Panc1 (cell line): ENCODE results near the gene PPT2. TPM values are rescaled to one million over a fixed set of nuclear protein-coding genes. Genes with fewer than 3 reads are reported as not detected.

Source experiments
- ATAC-seq: fragments of 200-7000 bp; cut with Tn5 transposase; 2 replicates; pipeline ENCODE4 v1.9.1; 2020; ENCODE audit warnings: mild to moderate bottlenecking, moderate library complexity
- BruUV-seq: library from RNA; stranded (reverse); fragments of 400-500 nt; replicated peaks from 2 replicates; lab custom pipeline; 2021; lab: Mats Ljungman, UMichigan
- CTCF ChIA-PET: fragments of 300-600 bp; sonication (Branson Sonifier 250); formaldehyde crosslinking; loops from one replicate; lab custom pipeline; 2022; ENCODE audit warnings: antibody characterized with exemption; lab: Charles Lee
- POLR2A ChIA-PET: fragments of 300-600 bp; sonication (Branson Sonifier 250); formaldehyde crosslinking; loops from one replicate; lab custom pipeline; 2022; ENCODE audit warnings: antibody characterized with exemption; lab: Charles Lee
- DNase-seq: peaks from one replicate; pipeline ENCODE4 v3.0.0-alpha.2; 2010; ENCODE audit warnings: low read depth, low spot score
- H3K27ac ChIP-seq: 2 replicates; pipeline ENCODE4 v1.5.1; 2011; ENCODE audit warnings: mild to moderate bottlenecking, low read length, inconsistent platforms
- H3K27me3 ChIP-seq: fragments of 200-500 bp; sonication (Bioruptor generic); 2 replicates; pipeline ENCODE4 v1.6.0; 2014; ENCODE audit warnings: low read length, inconsistent platforms; ENCODE audit not compliant: control insufficient read depth, insufficient read depth
- H3K36me3 ChIP-seq: fragments of 200-500 bp; sonication (Bioruptor generic); 2 replicates; pipeline ENCODE4 v1.5.1; 2014; ENCODE audit warnings: inconsistent platforms, mild to moderate bottlenecking, low read length, moderate library complexity; ENCODE audit not compliant: control insufficient read depth, insufficient read depth
- H3K4me1 ChIP-seq: 2 replicates; pipeline ENCODE4 v1.5.1; 2011; ENCODE audit warnings: inconsistent platforms, mild to moderate bottlenecking, low read length, moderate library complexity; ENCODE audit not compliant: control insufficient read depth, insufficient read depth
- H3K4me3 ChIP-seq, 2 experiments: 2 replicates each; pipeline ENCODE4 v1.5.1; 2011 to 2012; ENCODE audit warnings: low read depth in 2 of 2, low read length in 2 of 2, mild to moderate bottlenecking in 2 of 2, inconsistent platforms in 1 of 2, moderate library complexity in 1 of 2
- H3K9me3 ChIP-seq: fragments of 200-500 bp; sonication (Bioruptor generic); 2 replicates; pipeline ENCODE4 v1.5.1; 2014; ENCODE audit warnings: low read depth, mild to moderate bottlenecking, inconsistent platforms, low read length, moderate library complexity; ENCODE audit not compliant: control insufficient read depth, insufficient read depth
- POLR2AphosphoS5 ChIP-seq: IDR thresholded peaks from 2 replicates; pipeline ENCODE4 v1.6.1; 2012; ENCODE audit warnings: mild to moderate bottlenecking, low read depth, low read length, moderate library complexity
- SIN3A ChIP-seq: IDR thresholded peaks from 2 replicates; pipeline ENCODE4 v1.6.1; 2012; ENCODE audit warnings: low read depth, mild to moderate bottlenecking, low read length, moderate library complexity, borderline replicate concordance; ENCODE audit not compliant: insufficient read depth
- TCF7L2 ChIP-seq: IDR thresholded peaks from 2 replicates; pipeline ENCODE4 v1.6.1; 2011; ENCODE audit warnings: mild to moderate bottlenecking, low read depth, low read length, inconsistent platforms
- in situ Hi-C: cut with HindIII; loops from 2 replicates; pipeline ENCODE4 v1.10.0; 2016; ENCODE audit warnings: low sequenced_read_pairs, low pct_unique_long_range_greater_than_20kb
- intact Hi-C: fragments of 100-400 bp; cut with micrococcal nuclease; formaldehyde crosslinking; loops from one replicate; pipeline ENCODE4 v1.10.0; 2022; ENCODE audit not compliant: unreplicated experiment
- total RNA-seq: library from RNA; stranded (reverse); gene quantifications from one replicate; pipeline ENCODE4 v1.2.1, GENCODE V29; 2021; ENCODE audit not compliant: unreplicated experiment
- TF ChIP-seq, protein P1 (sequence below), 2 experiments: IDR thresholded peaks; 2 replicates each; pipeline ENCODE4 v1.6.1; 2011 to 2012; ENCODE audit warnings: low read depth in 2 of 2, control low read depth in 1 of 2, low read length in 1 of 2, mild to moderate bottlenecking in 1 of 2, moderate library complexity in 1 of 2; ENCODE audit not compliant: insufficient read depth in 1 of 2
- TF ChIP-seq, protein P2 (sequence below): fragments of 450-650 bp; IDR thresholded peaks from 2 replicates; pipeline ENCODE4 v1.5.1; 2017; ENCODE audit warnings: mild to moderate bottlenecking

Gene PPT2
- total RNA-seq, 1 experiment from 2014 or later, result 20.1 TPM

DNA sequence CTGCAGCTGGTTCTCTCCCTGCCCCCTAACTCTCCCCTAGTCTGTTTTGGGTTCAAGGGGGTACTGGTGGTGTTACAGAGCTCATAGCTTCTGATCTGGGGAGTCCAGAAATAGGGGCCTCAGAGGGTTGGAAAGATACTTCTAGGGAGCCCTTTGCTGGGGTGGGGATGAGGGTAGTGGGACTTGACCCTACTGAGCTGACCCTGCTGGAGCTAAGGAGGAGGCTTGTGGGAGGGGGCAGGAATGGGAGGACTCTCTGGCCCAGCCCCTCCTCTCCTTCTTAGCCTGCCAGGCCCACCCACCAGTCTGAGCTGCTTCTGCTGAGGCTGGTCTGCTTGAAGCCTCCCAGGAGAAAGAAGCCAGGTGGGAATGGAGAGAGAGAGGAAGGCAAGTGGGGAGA lies 10.4 kb downstream of the PPT2 start, which contains the start of gene EGFL8:
Gene EGFL8 (plus strand): TSS at position 301 of the 400 bp plus-strand sequence. CDS start 1,571 bp downstream, outside the sequence.
- Histone ChIP-seq H3K27ac (no peak within 1 kb of the TSS), H3K27me3 (no peaks in the 10 kb centered on the region), H3K4me1 (no peaks in the 10 kb centered on the region), H3K36me3 (no peaks in the 10 kb centered on the region), H3K4me3 (no peak within 1 kb of the TSS), H3K9me3 (no peaks in the 10 kb centered on the region)
- intact Hi-C loops (no loop called here), in situ Hi-C loops (no loop called here)
- no peak for TF ChIP-seq TCF7L2
- TF ChIP-seq POLR2AphosphoS5, result no peak
- TF ChIP-seq, protein P1, sequence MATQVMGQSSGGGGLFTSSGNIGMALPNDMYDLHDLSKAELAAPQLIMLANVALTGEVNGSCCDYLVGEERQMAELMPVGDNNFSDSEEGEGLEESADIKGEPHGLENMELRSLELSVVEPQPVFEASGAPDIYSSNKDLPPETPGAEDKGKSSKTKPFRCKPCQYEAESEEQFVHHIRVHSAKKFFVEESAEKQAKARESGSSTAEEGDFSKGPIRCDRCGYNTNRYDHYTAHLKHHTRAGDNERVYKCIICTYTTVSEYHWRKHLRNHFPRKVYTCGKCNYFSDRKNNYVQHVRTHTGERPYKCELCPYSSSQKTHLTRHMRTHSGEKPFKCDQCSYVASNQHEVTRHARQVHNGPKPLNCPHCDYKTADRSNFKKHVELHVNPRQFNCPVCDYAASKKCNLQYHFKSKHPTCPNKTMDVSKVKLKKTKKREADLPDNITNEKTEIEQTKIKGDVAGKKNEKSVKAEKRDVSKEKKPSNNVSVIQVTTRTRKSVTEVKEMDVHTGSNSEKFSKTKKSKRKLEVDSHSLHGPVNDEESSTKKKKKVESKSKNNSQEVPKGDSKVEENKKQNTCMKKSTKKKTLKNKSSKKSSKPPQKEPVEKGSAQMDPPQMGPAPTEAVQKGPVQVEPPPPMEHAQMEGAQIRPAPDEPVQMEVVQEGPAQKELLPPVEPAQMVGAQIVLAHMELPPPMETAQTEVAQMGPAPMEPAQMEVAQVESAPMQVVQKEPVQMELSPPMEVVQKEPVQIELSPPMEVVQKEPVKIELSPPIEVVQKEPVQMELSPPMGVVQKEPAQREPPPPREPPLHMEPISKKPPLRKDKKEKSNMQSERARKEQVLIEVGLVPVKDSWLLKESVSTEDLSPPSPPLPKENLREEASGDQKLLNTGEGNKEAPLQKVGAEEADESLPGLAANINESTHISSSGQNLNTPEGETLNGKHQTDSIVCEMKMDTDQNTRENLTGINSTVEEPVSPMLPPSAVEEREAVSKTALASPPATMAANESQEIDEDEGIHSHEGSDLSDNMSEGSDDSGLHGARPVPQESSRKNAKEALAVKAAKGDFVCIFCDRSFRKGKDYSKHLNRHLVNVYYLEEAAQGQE (IDR thresholded peaks at IDR 0.05; ENCODE audit: insufficient read depth in 1 of 2, low read depth in 2 of 2, low read length in 1 of 2), result no peak
- TF ChIP-seq SIN3A, result no peak
- TF ChIP-seq, protein P2, sequence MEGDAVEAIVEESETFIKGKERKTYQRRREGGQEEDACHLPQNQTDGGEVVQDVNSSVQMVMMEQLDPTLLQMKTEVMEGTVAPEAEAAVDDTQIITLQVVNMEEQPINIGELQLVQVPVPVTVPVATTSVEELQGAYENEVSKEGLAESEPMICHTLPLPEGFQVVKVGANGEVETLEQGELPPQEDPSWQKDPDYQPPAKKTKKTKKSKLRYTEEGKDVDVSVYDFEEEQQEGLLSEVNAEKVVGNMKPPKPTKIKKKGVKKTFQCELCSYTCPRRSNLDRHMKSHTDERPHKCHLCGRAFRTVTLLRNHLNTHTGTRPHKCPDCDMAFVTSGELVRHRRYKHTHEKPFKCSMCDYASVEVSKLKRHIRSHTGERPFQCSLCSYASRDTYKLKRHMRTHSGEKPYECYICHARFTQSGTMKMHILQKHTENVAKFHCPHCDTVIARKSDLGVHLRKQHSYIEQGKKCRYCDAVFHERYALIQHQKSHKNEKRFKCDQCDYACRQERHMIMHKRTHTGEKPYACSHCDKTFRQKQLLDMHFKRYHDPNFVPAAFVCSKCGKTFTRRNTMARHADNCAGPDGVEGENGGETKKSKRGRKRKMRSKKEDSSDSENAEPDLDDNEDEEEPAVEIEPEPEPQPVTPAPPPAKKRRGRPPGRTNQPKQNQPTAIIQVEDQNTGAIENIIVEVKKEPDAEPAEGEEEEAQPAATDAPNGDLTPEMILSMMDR, result no peak
- POLR2A ChIA-PET, result no interaction called here
- ATAC-seq, result no peak
- CTCF ChIA-PET, result interaction anchor here (0.7 kb wide), 1 partner anchor 13 kb away, joined by 3 read pairs; no protein-coding TSS in a partner anchor
- no peak for DNase-seq
- BruUV-seq, result no TSS peak

DNA sequence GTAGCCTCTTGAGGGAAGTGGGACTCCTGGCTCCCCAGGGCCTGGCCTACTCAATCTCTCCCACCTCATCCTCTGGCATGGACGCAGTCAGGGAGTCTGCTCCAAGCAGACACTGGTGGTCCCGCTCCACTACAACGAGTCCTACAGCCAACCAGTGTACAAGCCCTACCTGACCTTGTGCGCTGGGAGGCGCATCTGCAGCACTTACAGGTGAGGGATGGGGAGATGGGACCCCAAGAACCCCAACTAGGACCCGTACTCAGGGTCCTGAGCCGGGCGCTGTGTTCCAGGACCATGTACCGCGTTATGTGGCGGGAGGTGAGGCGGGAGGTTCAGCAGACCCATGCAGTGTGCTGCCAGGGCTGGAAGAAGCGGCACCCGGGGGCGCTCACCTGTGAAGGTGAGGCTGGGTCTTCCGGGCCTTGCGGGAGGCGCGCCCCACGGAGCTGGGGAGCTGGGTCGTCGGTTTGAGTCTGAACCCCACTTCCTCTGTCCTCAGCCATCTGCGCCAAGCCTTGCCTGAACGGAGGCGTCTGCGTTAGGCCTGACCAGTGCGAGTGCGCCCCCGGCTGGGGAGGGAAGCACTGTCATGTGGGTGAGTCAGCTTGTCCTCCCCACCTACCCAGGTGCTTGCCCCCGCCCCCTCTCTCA lies 12.6 kb downstream of the PPT2 start:
- in situ Hi-C loops, result no loop called here
- CTCF ChIA-PET, result no interaction called here
- ATAC-seq, result no peak; the same call in 1 of the 2 replicates
- H3K4me3 ChIP-seq, result no peak overlapping the region
- BruUV-seq, result no TSS peak
- intact Hi-C loops, result no loop called here
- 0 out of 2 replicates have a peak, but pooled peaks cover under 1% of the 10 kb centered on the region for H3K36me3 ChIP-seq
- POLR2A ChIA-PET, result no interaction called here
- H3K27ac ChIP-seq, result no peak overlapping the region
- no peaks in the 10 kb centered on the region for H3K27me3 ChIP-seq
- DNase-seq, result no peak
- TF ChIP-seq SIN3A (no peak), TCF7L2 (no peak), POLR2AphosphoS5 (no peak)
- TF ChIP-seq, protein P2, result no peak
- TF ChIP-seq, protein P1 (IDR thresholded peaks at IDR 0.05; ENCODE audit: insufficient read depth in 1 of 2, low read depth in 2 of 2, low read length in 1 of 2), result no peak
- no peaks in the 10 kb centered on the region for H3K9me3 ChIP-seq
- H3K4me1 ChIP-seq, result no peaks in the 10 kb centered on the region
